ENCODE results near the gene ARL6IP5.

DNA sequence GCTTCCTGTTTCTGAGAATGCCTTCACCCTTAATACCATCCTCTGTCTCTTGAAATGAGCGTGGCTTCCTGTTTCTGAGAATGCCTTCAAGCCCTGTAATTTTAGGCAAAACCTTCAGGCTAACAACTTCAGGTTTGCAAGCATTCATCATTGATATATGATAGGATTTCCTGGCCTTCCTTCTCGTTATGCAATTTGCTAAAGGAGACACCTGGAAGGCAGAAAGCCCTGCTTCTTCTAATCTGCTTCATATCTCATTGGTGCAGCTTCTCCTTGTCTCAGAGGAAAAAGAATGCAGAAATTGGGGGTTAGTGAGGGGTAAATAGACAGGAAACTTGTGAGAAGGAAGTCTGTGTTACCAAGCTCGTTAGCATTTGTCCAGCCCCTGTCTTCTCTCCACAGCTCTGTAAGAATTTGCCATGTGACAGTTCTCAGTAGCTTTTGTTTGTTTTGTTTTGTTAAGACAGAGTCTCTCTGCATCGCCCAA, 7.3 kb downstream of the ARL6IP5 start:
- TF ChIP-seq, protein P1, sequence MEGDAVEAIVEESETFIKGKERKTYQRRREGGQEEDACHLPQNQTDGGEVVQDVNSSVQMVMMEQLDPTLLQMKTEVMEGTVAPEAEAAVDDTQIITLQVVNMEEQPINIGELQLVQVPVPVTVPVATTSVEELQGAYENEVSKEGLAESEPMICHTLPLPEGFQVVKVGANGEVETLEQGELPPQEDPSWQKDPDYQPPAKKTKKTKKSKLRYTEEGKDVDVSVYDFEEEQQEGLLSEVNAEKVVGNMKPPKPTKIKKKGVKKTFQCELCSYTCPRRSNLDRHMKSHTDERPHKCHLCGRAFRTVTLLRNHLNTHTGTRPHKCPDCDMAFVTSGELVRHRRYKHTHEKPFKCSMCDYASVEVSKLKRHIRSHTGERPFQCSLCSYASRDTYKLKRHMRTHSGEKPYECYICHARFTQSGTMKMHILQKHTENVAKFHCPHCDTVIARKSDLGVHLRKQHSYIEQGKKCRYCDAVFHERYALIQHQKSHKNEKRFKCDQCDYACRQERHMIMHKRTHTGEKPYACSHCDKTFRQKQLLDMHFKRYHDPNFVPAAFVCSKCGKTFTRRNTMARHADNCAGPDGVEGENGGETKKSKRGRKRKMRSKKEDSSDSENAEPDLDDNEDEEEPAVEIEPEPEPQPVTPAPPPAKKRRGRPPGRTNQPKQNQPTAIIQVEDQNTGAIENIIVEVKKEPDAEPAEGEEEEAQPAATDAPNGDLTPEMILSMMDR (IDR thresholded peaks at IDR 0.05), result no peak
- no peak for TF ChIP-seq POLR2AphosphoS5 (IDR thresholded peaks at IDR 0.05; ENCODE audit: low read depth, low read length)

Data from Panc1 (cell line).